Fibroblast of skin of left quadriceps (primary cell): ENCODE data around the gene ILF3.

ENCODE experiments used
- DNase-seq, 2 experiments: peaks; one replicate each; pipeline ENCODE4 v3.0.0-alpha.2; 2013; ENCODE audit warnings: low read depth in 2 of 2

Gene ILF3

DNA sequence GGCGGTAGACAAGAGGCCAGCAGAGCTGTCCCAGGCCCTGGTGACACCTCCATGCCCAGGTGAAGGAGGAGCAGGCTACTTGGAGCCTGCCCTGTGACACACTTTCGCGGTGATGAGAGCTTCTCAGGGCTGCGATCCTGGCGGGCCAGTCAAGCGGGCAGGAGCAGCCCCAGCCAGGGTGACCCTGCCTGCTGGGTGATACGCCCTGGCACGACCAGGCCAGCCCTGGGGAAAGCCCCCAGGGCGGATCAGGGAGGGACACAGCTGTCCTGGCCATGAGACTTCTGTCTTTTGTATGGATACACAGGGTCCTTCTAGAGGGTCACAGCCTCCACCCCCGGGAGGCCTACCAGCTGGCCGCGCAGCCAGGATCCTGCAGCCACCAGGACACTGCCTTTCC lies 76.8 kb downstream of the ILF3 start:
- DNase-seq = no peak

DNA sequence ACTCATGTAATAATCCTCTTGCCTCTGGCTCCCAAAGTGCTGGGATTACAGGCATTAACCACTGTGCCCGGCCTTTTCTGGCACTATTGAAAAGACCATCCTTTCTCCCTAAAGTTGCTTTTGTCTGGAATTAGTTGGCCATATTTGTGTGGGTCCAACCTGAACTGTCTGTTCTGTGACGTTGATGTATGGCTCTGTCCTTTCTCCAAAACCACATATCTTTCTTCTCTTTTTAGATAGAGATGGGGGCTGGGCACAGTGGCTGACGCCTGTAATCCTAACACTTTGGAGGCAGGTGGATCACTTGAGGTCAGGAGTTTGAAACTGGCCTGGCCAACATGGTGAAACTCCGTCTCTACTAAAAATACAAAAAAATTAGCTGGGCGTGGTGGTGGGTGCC lies 81.6 kb downstream of the ILF3 start:
- DNase-seq = no peak

DNA sequence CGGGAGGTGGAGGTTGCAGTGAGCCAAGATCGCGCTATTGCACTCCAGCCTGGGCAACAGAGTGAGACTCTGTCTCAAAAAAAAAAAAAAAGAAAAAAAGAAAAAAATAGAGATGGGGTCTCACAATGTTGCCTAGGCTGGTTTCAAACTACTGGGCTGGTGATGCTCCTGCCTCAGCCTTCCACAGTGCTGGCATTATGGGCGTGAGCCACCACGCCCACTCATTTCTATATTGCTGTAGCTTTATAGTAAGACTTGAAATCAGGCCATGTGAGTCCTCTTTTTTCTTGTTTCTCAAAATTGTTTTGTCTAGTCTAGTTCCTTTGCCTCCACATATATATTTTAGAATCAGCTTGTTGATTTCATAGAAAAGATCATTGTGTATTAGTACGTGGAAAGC lies 82.0 kb downstream of the ILF3 start:
- no peak for DNase-seq

DNA sequence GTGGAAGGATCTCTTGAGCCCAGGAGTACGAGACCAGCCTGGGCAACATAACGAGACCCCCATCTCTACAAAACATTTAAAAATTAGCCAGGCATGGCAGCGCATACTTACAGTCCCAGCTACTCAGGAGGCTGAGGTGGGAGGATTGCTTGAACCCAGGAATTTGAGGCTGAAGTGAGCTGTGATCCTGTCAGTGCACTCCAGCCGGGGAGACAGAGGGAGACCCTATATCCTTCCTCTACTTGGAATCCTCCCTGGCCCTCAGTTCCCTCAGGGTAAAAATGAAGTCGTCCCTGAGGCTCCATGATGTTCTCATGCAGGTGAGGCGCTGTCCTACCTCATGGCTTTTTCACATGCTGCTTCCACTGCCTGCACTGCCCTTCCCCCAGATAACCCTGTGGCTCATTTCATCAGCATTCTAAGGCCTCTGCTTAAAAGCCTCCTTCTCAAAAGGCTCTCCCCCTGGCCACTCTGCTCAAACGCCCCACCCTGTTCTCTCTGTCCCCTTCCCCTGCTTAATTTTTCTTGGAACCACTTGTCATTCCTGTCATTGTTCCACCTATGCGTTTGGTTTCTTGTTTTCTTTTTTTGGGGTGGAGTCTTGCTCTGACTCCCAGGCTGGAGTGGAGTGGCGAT lies 82.9 kb downstream of the ILF3 start:
- DNase-seq = no peak

DNA sequence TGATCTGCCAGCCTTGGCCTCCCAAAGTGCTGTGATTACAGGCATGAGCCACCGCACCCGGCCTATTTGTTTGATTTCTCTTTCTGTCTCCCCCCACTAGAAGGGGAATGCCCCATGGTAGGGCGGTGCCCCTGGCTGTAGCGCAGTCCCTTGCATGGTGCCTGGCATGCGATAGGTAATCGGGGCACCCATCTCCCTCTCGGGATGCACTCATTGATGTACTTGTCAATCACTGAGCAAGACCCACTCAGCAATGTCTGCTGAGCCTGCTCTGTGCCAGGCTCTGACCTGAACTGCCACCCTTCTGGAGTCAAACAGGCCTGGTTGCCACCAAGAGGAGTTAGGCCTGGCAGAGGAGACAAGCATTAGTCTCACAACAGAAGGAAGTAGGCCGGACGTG lies 83.6 kb downstream of the ILF3 start:
- no peak for DNase-seq

DNA sequence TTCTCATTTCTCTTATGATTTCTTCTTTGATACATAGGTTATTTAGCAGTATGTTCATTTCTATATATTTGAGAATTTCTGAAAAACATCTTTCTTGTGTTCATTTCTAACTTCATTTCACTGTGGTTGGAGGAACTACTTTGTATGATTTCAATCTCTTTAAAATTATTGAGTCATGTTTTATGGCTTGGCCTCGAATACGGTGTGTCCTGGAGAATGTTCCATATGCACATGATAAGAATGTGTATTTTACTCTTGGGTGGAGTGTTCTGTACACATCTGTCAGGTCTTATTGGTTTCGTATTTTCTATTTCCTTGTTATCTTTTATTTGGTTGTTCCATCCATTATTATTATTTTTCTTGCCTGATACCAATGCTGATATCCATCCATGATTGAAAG lies 86.7 kb downstream of the ILF3 start:
- DNase-seq = no peak
